ENCODE results near the gene BPIFB3.
"Not testable (repeated sequence)": the region's sequence is repeated elsewhere in the genome, so short reads cannot be mapped to it uniquely, and the experiment has no call there.

The BPIFB3 gene

DNA sequence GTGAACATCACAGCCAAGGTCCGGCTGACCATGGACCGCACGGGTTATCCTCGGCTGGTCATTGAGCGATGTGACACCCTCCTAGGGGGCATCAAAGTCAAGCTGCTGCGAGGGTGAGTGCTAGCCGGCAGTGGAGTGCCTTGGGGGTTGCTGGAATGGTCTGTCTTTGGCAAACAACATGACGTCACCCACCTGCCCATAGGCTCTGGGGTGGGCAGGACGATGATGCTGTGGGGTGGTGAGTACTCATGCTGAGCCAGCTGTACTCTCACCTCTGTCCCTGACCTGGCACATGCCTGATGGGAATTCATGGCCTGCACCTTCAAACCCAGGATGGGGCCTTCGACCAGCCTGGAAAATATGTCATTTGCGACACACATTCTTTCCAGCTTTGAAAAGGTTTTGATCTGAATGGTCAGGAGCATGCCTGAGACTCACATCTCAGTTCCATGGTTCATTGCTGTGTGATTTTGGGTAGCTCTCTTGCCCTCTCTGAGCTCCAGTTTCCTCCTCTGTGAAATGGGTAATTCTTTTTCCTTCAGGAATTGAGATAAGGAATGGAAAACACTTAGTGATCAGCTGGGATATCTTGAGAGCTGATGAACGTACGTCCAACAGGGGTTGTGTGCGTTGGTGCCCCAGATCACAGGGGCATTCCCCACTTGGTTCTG, 32.5 kb downstream of the BPIFB3 start:
- no peak for DNase-seq (ENCODE audit: low read depth)

DNA sequence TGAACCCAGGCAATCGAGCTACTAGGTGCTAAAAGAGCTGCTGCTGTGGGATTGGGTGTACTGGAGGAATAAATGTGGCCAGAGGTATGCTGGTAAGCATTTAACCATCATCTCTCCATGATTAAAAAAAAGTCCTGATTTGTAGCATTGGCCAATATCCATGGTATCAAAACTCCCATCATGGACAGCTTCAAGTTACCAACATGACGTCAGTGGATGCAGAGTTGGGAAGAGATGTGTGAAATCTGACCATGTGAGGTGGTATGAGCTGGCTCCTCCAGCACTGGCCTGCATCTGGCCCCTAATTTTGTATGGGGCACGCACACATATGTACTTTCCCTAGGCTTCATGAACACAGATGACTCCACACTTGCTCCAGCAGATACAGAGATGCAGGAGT, 37.4 kb downstream of the BPIFB3 start:
- DNase-seq (ENCODE audit: low read depth) = no peak

DNA sequence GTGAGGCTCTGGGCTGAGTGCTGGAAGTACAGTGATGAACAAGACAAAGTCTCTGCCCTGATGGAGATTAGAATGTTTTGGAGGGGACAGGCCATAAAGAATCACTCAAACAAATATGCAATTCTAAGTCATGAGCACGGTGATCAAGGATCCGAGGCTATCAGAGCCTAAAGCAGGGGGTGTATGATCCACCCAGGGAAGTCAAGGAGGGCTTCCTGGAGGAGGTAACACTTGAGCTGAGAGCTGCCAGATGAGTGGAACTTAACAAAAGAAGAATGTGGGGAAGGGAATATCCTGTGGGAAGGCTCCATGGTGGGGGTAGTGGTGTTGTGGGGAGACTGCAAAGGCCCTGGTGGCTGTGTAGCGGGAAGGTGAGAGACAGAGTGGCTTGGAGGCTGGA, 38.0 kb downstream of the BPIFB3 start:
- DNase-seq (ENCODE audit: low read depth) = no peak

DNA sequence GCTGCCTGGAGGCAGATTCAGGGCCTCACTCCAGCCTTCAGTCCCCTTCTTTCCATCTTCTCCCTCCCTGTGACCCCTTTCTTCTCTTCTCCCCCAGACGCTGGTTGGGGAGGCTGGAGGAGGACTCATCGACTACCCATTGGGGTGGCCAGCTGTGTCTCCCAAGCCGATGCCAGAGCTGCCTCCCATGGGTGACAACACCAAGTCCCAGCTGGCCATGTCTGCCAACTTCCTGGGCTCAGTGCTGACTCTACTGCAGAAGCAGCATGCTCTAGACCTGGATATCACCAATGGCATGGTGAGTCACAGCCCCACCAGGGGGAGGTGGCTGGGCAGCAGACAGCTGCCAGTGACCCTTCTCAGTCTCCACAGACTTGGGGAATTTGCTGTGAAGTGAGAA, 38.7 kb downstream of the BPIFB3 start:
- no peak for DNase-seq (ENCODE audit: low read depth)

DNA sequence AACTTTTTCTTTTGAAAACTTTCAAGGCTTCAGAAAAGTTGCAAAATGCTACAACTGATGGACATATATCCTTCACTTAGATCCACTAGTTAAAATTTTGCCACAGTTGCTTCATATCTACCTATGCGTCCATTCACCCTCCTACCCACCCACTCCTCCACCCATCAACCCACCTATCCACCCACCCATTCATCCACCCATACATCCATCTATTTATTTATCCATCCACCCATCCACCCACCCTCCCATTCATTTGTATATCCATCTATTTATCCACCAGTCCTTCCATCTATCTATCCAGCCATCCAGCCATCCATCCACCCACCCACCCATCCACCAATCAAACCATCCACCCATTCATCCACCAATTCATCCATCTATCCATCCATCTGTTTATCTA, 39.4 kb downstream of the BPIFB3 start:
- DNase-seq (ENCODE audit: low read depth) = no peak

DNA sequence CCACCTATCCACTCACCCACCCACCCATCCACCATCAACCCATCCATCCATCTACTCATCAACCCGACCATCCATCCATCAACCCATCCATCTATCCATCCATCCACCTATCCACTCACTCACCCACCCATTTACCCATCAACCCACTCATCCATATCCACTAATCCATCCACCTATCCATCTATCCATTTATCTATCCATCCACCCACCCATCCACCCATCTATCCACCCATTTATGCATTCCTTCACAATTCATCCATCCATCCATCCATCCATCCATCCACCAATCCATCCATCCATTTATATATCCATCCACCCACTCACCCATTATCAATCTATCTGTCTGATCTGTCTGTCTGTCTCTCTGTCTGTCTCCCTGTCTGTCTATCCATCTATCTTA, 39.9 kb downstream of the BPIFB3 start:
- DNase-seq (ENCODE audit: low read depth) = no peak

DNA sequence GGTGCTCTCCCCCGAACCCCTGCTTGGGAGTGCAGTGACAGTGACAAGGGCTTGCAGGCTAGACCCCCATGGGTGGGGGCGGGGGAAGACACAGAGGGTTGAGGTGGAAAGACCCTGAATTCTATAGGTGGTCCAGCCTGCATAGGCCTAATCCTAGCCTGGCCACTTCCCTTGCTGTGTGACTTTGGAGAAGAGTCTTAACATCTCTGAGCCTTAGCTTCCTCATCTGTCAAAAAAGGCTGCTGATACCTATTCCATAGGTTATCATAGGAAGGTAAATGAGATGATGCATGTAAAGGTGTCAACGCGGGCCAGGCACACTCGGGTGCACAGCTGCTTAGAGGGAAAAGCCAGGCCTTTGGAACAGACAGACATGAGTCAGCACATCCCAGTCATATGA, 41.5 kb downstream of the BPIFB3 start:
- DNase-seq (ENCODE audit: low read depth) = no peak

DNA sequence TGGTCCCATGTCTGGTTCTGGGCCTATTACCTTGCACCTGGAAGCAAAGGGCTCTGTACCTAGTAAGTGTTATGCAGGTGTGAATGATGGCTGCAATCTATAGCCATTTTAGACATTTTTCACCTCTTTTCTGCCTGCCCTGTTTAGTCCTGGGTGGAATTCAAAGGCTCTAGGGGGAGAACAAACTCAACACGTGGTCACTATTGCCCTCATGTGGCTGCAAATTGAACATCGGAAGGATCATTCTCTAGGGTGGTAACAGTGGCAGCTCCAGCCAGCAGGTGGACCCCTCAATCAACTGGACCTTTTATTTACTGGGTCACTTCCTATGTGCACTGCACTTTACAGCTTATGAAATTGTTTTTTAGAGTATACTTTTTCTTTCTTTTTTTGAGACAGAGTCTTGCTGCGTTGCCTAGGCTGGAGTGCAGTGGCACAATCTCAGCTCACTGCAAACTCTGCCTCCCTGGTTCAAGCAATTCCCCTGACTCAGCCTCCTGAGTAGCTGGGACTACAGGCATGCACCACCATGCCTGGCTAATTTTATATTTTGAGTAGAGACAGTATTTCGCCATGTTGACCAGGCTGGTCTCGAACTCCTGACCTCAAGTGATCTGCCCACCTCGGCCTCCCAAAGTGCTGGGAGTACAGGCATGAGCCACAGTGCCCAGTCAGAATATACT, 42.3 kb downstream of the BPIFB3 start:
- peak; percentile 25 for DNase-seq (ENCODE audit: low read depth)

DNA sequence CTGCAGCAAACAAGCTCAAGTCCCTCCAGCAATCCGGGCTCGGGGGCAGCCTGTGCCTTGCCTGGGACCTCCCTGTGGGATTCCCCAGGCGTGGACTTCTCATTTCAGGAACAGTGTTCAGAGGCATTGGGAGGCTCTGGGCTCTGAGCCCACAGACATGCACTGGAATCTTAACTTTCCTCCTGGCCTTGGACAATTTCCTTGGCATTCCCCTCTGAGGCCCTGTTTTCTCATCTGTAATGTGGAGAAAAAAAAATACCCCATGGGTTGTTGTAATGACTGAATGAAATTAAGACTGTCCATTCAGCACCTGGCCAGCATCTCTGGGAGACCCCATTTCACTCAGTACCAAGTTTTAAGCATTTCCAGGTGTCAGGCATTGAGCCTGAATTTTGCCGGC, 43.3 kb downstream of the BPIFB3 start:
- DNase-seq (ENCODE audit: low read depth) = no peak

DNA sequence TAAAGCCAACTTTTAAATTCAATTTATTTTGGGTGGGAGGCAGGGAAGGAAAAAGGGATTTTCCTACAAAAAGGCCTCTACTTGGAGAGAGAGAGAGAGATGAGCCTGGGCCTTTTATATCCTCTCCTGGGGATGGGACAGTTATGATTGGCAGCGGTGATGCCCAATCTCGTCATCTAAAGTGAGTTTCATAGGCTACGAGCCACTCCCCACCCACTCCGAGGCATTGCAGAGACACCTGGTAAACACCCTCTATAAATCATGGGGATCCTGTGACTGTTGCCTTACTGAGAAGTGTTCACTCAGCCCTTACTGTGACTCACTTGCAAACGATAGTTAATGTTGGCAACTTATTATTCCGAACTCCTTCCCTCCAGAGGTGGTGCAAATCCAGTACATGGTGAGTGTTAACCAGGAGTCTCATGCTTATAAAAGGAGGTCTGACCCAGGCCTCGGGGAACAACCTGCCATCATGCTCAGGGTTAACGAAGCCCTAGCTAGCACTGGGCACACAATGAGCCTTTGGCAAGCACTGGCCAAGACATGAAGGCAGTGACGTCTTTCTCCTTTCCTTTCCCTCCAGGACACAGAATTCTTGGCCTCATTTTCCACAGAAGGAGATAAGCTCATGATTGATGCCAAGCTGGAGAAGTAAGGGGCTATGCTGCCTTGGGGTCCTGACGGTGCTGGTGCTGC, 46.3 kb downstream of the BPIFB3 start:
- DNase-seq (ENCODE audit: low read depth) = no peak

DNA sequence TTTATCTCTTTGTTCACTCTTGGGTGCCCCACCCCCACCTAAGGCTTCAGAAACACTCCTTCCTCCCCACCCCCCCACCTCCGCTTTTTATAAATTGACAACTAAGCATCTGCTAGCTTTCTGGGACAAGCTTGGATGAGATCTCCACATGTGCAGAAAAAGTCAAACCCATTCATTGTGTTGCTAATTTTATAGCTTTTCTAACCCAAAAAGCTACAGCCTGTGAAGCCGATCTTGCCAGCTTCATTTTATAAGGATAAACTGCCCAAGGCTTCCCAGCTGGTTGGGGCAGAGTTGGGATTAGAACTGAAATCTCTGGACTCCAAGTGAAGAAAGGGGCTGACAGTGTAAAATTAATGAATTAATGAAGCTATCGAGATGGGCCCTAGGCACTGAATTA, 49.9 kb downstream of the BPIFB3 start:
- no peak for DNase-seq (ENCODE audit: low read depth)

DNA sequence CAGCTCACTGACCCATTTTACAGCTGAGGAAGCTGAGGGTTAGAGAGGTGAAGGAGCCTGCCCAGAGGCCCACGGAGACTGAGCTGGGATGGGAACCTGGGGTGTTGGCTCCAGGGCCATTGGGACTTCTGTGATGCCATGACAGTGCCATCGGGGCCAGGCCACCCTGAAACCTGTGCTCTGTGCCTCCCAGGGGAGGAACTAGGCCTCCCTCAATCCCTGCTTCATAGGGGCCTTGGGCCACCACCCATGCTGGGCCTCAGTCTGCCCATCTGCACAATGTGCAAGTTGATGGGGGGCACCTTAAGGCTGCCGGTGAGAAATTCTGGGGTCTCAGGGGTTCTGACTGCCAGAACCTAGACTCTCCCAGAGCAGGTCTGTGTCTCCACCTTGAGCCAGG, 50.6 kb downstream of the BPIFB3 start:
- DNase-seq (ENCODE audit: low read depth) = no peak

DNA sequence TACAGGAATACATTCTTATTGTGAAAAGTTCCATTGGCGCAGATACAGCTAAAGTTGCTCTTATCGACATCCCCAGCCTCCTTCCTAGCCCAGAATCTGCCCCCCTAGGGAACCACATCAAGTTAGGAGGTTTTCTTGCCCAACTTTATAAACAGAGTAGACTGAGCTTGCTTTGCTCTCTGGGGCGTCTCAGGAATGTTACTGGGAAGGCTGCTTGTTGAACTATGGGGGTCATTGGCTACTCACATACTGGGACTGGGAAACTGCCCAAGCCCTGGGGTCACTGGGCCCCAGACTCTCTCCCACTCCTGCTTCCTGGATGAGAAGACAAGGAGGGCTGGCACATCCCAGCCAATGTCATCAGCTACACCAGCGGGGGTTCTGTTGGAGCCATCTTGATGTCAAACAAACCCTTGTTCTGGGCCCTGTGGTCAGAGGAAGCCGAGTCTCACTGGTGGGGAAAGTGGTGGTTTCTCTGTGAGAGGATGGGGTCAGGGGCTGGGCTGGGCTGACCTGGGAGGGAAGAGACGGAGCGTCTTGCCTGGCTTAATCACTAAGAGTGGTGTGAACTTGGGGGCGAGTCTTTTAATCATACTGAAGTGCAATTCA, 51.7 kb downstream of the BPIFB3 start:
- no peak for DNase-seq (ENCODE audit: low read depth)

DNA sequence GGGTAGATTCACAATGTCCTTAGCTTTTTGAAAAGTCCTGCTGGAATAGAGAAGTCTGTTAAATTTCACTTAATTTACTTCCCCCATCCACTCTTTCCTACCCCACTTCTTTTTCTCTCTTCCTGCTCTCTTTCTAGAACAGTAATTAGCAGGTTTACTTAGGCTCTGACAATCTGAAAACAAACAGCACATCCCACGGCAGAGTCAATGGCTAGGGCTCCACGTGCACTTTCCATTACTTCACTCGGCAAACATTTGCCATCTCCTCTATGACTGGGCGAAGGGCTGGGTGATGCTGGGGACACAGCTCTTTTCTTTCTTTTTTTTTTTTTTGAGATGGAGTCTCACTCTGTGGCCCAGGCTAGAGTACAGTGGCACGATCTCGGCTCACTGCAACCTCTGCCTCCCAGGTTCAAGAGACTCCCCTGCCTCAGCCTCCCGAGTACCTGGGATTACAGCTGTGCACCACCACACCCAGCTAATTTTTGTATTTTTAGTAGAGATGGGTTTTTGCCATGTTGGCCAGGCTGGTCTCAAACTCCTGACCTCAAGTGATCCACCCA, 52.4 kb downstream of the BPIFB3 start:
- not testable (repeated sequence) for DNase-seq (ENCODE audit: low read depth)

DNA sequence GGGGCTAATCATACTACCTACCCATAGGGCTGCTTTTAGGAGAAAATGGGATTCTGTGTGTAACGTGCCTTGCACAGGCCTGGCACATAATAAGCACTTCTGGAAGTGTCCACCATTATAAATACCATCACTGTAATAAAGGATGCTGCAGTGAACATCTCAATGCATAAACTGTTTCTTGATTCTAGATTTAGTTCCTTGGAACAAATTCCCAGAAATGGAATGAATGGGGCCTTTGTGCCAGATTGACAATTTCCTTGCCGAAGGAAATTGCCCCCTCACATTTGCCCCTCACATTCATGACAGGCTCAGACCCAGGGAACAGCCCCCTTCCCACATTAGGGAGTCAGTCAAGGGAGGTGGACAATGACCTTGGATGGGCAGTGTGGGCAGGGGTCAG, 55.0 kb downstream of the BPIFB3 start:
- DNase-seq (ENCODE audit: low read depth) = no peak

DNA sequence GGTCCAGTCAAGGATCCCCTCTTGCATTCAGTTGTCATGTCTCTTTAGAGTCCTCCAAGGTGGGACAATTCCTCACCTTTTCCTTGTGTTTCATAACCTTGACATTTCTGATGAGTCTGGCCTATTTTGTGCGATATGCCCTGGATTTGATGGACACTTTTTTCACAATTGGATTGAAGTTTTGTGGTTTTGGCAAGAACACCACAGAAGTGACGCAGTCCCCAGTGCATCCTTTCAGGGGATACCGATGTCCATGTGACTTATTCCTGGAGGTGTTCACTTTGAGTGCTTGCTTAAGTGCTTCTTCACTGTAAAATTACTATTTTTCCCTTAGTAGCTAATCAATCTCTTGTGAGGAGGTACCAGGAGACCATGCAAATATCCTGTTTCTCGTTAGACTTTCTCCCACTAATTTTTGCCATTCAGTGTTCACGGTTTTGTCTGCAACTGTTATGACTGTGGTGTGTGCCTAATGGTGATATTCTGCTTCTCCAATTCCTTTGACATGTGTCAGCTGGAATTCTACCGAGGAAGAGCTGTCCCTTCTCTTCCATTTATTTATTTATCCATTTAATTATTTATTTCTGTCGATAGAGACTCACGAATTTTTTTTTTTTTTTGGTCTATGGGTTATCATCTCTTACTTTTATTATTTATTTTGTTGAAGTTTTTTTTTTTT, 56.6 kb downstream of the BPIFB3 start:
- DNase-seq (ENCODE audit: low read depth) = no peak

DNA sequence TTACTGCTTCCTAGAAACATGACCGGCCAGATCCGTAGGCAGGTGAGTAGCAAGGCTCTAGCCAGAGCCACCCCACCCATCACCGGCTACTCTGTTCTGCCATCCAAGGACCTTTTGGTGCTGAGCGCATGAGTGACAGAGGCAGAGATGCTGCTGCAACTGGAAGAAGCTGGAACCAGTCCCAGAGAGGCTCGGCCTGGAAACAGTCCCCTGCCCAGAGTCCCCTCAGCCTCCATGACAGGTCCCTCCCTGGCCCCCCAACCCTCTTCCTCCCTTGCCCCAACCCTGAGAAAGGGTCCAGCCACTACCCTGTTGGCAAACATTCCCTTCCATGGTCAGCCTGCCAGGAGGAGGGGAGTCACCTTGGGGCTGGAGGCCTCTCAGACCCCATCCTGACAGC, 57.6 kb downstream of the BPIFB3 start:
- no peak for DNase-seq (ENCODE audit: low read depth)

DNA sequence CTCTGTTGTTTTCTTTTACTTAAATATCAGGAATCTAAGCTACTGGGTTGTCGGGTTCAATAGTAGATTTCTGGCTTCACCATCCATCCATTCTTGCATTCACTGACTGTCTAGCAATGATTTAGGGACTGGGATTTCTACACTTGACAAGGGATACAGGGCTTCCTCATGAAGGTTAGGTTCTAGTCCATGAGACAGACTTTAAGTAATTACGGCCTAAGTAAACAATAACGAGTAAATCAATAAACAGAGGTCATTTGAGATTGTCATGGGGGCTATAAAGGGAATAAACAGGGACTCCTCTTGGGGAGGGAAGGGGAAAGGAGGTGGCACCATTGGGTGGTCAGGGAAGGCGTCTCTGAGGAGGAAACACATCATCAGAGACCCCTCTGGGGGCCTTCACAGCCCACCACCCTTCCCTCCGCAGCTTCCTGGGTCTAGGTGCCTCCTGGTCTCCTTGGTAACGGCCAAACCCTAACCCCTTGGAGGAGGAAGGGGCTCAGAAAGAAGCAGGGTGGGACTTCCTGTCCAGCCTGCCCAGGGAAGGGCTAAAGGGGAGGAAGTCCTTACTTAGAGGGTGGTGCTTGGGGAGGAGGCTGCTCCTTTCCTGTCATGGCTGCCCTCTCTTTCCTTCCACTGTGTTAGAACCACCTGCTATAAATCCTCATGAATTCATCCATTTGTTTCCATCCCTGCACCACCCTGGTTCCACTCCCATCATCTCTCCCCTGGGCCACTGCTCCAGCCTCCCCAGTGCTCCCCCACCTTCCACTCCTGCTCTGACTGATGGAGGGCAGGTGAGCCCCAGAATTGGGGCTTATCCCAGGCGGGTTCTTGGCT, 59.1 kb downstream of the BPIFB3 start:
- no peak for DNase-seq (ENCODE audit: low read depth)

DNA sequence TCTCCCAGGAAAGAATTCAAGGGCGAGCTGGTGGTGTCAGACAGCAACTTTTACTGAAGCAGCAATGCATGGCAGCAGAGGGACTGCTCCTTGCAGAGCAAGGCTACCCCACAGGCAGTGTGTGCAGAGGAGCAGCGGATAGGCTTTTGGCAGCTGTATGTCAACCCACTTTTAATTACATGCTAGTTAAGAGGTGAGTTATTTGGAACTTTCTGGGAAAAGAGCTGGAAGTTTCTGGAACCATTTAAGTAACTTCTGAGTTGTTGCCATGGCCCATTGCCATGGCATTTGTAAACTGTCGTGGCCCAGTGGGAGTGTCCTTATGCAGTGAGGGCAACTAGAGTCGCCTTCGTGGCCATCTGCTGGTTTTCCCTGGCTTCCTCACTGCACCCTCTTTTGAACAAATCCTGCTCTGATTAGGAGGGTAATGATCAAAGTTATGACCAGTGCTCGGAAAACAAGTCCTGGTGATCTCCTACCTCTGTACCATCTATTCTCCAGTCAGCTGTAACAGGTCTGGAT, 59.7 kb downstream of the BPIFB3 start:
- no peak for DNase-seq (ENCODE audit: low read depth)

DNA sequence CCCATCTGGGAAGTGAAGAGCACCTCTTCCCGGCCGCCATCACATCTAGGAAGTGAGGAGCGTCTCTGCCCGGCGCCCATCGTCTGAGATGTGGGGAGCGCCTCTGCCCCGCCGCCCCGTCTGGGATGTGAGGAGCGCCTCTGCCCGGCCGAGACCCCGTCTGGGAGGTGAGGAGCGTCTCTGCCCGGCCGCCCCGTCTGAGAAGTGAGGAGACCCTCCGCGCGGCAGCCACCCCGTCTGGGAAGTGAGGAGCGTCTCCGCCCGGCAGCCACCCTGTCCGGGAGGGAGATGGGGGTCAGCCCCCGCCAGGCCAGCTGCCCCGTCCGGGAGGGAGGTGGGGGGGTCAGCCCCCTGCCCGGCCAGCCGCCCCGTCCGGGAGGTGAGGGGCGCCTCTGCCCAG, 61.8 kb downstream of the BPIFB3 start:
- not testable (repeated sequence) for DNase-seq (ENCODE audit: low read depth)

Data from GM04504 (cell line).